ENCODE results near the gene MLST8.

The MLST8 gene

DNA sequence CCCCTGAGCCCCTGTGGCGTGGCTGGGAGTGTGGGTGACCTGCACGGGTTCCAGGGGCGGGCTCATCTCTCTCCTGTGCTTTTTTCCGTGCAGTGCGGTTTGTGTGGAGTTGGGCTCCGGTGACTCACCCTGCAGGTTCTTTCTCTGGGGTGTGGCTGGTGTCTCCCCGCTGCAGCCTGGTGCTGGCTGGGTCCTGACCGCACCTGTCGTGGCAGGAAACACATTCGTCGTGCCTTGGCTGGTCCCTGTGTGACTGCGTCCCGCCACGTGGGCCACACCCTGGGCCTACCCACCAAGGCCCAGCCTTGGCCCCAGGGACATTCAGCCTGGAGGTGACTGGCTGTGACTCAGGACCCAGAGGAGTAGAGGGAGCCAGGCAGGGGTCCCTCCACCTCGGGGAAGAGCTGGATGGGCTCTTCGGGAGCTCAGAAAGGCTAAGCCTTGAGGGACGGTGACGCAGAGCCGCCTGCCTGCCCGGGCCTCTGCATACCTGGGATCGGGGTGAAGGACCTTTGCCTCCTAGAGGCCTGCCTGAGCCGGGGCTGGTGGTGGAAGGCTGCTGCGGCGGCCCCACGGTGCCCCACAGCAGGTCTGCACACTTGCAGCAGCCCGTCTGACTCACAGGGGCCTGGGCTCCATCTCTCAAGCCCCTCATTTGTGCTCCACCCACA lies 41.9 kb upstream of the MLST8 start:
- Histone ChIP-seq H3K9me3 (ENCODE audit: control insufficient read depth in 2 of 2, low read length in 2 of 2) (no peaks in the 10 kb centered on the region), H3K36me3 (ENCODE audit: control insufficient read depth in 2 of 2, insufficient read depth in 2 of 2, low read length in 2 of 2) (peaks cover 18 to 19% of the 10 kb centered on the region in 2 donors), H3K9ac (ENCODE audit: low read length in 2 of 2) (no peak overlapping the region), H3K27me3 (ENCODE audit: control insufficient read depth in 1 of 2, insufficient read depth in 2 of 2, low read length in 2 of 2) (no peaks in the 10 kb centered on the region), H3K4me3 (ENCODE audit: low read length in 2 of 2) (no peak overlapping the region), H3K4me1 (ENCODE audit: control insufficient read depth, insufficient read depth, low read length) (peaks cover 37% of the 10 kb centered on the region), H3K27ac (ENCODE audit: low read length) (no peak overlapping the region)

DNA sequence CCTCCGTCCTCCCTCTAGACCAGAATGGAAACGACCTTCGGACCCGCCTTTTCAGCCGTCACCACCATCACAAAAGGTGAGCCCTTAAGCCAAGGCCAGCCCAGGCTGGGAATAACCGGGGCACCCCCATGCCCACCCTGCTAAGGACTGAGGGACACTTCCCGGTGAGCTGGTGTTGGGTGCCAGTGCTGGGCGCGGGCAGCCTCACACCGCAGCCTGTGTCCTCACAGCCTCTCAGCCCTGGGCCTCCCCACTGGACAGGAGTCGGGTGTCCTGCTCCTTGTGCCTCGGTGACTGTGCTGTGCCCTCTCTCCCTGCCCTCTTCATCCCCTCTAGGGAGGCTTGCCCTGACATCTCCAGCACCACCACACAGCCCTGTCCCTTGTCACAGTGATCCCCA lies 39.4 kb upstream of the MLST8 start:
- H3K4me3 ChIP-seq (ENCODE audit: low read length in 2 of 2): no peak overlapping the region
- H3K9ac ChIP-seq (ENCODE audit: low read length in 2 of 2): no peak overlapping the region
- H3K27me3 ChIP-seq (ENCODE audit: control insufficient read depth in 1 of 2, insufficient read depth in 2 of 2, low read length in 2 of 2): no peaks in the 10 kb centered on the region
- no peak overlapping the region for H3K27ac ChIP-seq (ENCODE audit: low read length)
- no peaks in the 10 kb centered on the region for H3K9me3 ChIP-seq (ENCODE audit: control insufficient read depth in 2 of 2, low read length in 2 of 2)
- peaks cover 20 to 24% of the 10 kb centered on the region in 2 donors for H3K36me3 ChIP-seq (ENCODE audit: control insufficient read depth in 2 of 2, insufficient read depth in 2 of 2, low read length in 2 of 2)
- peaks cover 14% of the 10 kb centered on the region for H3K4me1 ChIP-seq (ENCODE audit: control insufficient read depth, insufficient read depth, low read length)

DNA sequence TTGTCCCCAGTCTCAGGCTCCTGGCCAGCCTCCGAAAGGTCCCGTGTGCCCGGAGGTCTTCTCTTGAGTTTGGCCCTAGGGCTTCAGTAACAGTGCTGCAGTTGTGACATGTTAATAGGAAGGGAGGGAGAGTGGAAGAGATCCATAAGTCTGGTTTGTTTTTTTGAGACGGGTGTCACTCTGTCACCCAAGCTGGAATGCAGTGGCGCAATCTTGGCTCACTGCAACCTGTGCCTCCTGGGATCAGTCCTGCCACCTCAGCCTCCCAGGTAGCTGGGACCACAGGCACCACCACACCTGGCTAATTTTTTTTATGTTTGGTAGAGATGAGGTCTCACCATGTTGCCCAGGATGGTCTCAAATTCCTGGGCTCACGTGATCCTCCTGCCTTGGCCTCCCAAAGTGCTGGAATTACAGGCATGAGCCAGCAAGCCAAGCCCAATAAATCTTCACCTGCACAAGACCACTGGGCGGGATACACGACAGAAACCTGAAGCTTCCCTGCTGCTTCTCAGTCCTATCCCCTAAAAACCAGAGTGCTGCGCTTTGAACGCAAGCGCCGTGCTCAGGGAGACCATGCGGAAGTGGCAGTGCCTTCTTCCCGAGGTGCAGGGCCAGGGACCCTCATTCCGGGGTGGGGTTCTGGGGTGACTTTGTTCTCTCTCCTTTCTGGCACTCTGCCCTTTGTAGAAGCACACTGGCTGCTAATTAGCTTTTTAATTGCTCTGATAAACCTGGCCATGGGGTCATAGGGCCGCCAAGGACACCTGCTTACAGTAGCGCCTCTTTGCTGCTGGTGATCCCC lies 38.8 kb upstream of the MLST8 start:
- no peak overlapping the region for H3K9ac ChIP-seq (ENCODE audit: low read length in 2 of 2)
- no peak overlapping the region for H3K4me3 ChIP-seq (ENCODE audit: low read length in 2 of 2)
- H3K9me3 ChIP-seq (ENCODE audit: control insufficient read depth in 2 of 2, low read length in 2 of 2): no peaks in the 10 kb centered on the region
- H3K27me3 ChIP-seq (ENCODE audit: control insufficient read depth in 1 of 2, insufficient read depth in 2 of 2, low read length in 2 of 2): no peaks in the 10 kb centered on the region
- no peak overlapping the region for H3K27ac ChIP-seq (ENCODE audit: low read length)
- peaks cover 20 to 28% of the 10 kb centered on the region in 2 donors for H3K36me3 ChIP-seq (ENCODE audit: control insufficient read depth in 2 of 2, insufficient read depth in 2 of 2, low read length in 2 of 2)
- peaks cover 9% of the 10 kb centered on the region for H3K4me1 ChIP-seq (ENCODE audit: control insufficient read depth, insufficient read depth, low read length)

DNA sequence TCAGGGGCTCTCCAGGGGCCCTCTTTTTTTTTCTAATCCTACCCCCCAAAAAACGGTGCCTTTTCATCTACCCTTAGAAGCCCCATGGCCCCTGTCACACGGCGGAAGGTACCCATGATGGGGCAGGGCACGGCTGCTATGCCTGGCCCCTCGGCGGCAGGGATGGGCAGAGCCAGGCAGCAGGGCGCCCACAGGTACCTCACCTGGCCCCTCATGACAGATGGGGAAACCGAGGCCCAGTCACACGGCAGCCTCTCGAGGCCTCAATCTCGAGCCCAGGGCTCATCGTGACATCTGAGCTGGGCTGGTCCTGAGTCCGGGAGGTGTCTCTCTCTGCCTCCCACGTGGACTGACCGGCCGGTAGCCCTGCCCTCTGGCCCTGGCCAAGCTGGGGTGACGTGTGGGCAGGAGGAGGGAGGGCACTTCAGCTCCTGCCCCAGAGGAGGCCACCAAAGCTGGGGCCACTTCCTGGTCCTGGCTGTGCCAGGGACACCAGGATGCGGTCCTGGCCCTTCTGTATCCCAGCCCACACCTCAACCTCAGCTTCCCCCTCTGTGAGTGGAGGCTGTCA lies 38.1 kb upstream of the MLST8 start:
- H3K36me3 ChIP-seq (ENCODE audit: control insufficient read depth in 2 of 2, insufficient read depth in 2 of 2, low read length in 2 of 2): peaks cover 20 to 28% of the 10 kb centered on the region in 2 donors
- H3K27me3 ChIP-seq (ENCODE audit: control insufficient read depth in 1 of 2, insufficient read depth in 2 of 2, low read length in 2 of 2): no peaks in the 10 kb centered on the region
- H3K9ac ChIP-seq (ENCODE audit: low read length in 2 of 2): no peak overlapping the region
- H3K27ac ChIP-seq (ENCODE audit: low read length): no peak overlapping the region
- no peak overlapping the region for H3K4me3 ChIP-seq (ENCODE audit: low read length in 2 of 2)
- no peaks in the 10 kb centered on the region for H3K9me3 ChIP-seq (ENCODE audit: control insufficient read depth in 2 of 2, low read length in 2 of 2)
- peaks cover 4% of the 10 kb centered on the region for H3K4me1 ChIP-seq (ENCODE audit: control insufficient read depth, insufficient read depth, low read length)

DNA sequence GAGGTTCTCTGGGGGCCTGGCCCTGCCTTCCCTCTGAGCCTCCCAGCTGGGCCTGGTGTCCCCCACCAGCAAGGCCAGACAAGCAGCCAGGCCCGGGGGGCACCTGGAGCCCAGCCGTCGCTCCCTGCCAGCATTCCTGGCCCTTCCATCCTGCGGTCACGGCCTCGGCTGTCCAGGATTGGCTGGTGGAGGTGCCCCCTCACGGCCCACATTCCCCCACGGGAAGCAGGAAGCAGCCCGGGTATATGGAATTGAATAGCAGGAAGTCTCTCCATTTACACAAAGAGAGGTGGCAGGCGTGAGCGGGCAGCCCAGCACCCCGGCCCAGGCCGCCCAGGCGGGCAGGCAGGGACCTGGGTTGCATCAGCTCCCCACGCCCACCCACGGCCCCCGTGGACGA lies 35.2 kb upstream of the MLST8 start:
- H3K36me3 ChIP-seq (ENCODE audit: control insufficient read depth in 2 of 2, insufficient read depth in 2 of 2, low read length in 2 of 2): peaks cover 31 to 45% of the 10 kb centered on the region in 2 donors
- no peak overlapping the region for H3K9ac ChIP-seq (ENCODE audit: low read length in 2 of 2)
- H3K4me1 ChIP-seq (ENCODE audit: control insufficient read depth, insufficient read depth, low read length): no peaks in the 10 kb centered on the region
- H3K27me3 ChIP-seq (ENCODE audit: control insufficient read depth in 1 of 2, insufficient read depth in 2 of 2, low read length in 2 of 2): no peaks in the 10 kb centered on the region
- H3K4me3 ChIP-seq (ENCODE audit: low read length in 2 of 2): peak overlapping the region in 1 of 2 donors; percentile 44
- no peaks in the 10 kb centered on the region for H3K9me3 ChIP-seq (ENCODE audit: control insufficient read depth in 2 of 2, low read length in 2 of 2)
- H3K27ac ChIP-seq (ENCODE audit: low read length): peak overlapping the region; percentile 18

DNA sequence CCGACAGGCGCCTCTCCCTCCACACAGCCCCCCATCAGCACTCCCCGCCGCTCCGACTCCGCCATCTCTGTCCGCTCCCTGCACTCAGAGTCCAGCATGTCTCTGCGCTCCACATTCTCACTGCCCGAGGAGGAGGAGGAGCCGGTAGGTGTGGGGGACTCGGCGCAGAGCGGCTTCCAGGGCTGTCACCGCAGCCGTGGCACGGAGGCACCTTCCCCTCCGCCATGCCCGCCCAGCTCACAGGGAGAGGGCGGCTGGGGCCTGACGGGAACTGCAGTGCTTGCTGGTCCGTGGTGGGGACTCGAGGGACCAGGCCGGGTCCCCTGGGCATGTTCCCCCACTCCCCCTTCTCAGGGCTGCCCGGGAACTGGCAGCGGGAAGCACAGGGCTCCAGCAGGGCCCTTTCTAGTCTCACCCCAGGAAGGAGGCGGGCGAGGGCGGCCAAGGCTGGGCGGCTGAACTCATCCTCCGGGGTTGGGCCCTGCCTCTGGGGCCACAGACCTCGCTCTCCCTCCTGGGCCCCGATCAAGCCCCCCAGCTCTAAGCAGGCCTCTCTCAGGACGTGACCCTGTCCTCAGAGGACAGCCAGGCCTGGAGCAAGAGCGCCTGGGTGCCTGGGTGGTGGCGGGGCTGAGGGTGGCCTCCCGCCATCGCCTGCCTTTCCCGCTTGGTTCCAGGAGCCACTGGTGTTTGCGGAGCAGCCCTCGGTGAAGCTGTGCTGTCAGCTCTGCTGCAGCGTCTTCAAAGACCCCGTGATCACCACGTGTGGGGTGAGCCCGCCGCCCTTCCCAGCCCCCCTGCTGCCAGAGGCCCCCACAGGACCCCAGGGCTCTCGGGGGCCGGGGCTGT lies 34.4 kb upstream of the MLST8 start:
- H3K9ac ChIP-seq (ENCODE audit: low read length in 2 of 2): no peak overlapping the region
- H3K27ac ChIP-seq (ENCODE audit: low read length): no peak overlapping the region
- H3K9me3 ChIP-seq (ENCODE audit: control insufficient read depth in 2 of 2, low read length in 2 of 2): no peaks in the 10 kb centered on the region
- no peaks in the 10 kb centered on the region for H3K4me1 ChIP-seq (ENCODE audit: control insufficient read depth, insufficient read depth, low read length)
- H3K27me3 ChIP-seq (ENCODE audit: control insufficient read depth in 1 of 2, insufficient read depth in 2 of 2, low read length in 2 of 2): no peaks in the 10 kb centered on the region
- peak overlapping the region in 1 of 2 donors; percentile 44 for H3K4me3 ChIP-seq (ENCODE audit: low read length in 2 of 2)
- peaks cover 38 to 49% of the 10 kb centered on the region in 2 donors for H3K36me3 ChIP-seq (ENCODE audit: control insufficient read depth in 2 of 2, insufficient read depth in 2 of 2, low read length in 2 of 2)

DNA sequence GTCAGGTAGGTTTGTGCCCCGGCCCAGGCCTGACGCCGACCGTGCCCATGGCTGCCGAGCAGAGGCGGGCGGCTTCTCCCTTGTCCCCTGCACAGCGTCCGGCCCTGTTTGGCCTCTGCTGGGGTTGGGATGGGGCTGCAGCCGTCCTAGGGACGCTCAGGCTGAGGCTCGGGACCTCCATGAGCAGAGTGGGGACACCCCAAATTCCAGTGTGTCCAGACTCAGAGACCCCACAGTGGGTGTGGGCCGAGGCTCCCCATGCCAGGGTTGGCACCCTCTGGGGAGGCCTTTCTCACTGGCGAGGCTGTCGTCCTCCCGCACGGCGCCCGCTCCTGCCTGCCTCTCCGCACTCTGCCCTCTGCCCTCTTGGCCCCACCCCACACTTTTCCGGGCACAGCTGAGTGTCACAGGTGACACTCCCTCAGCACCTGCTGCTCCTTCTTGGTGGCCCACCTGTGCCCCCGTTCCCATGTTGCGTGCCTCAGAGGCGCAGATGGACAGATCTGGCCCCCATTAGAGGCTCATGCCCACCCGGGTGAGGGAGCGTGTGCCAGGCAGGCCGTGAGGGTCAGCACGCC lies 33.6 kb upstream of the MLST8 start:
- H3K4me3 ChIP-seq (ENCODE audit: low read length in 2 of 2): no peak overlapping the region

GRCh38 chr16:2172688-2173335 lies 32.4 kb upstream of the MLST8 start:
- no peaks in the 10 kb centered on the region for H3K27me3 ChIP-seq (ENCODE audit: control insufficient read depth in 1 of 2, insufficient read depth in 2 of 2, low read length in 2 of 2)
- H3K36me3 ChIP-seq (ENCODE audit: control insufficient read depth in 2 of 2, insufficient read depth in 2 of 2, low read length in 2 of 2): peaks cover 30 to 48% of the 10 kb centered on the region in 2 donors
- no peaks in the 10 kb centered on the region for H3K4me1 ChIP-seq (ENCODE audit: control insufficient read depth, insufficient read depth, low read length)
- H3K4me3 ChIP-seq (ENCODE audit: low read length in 2 of 2): no peak overlapping the region
- no peaks in the 10 kb centered on the region for H3K9me3 ChIP-seq (ENCODE audit: control insufficient read depth in 2 of 2, low read length in 2 of 2)
- H3K9ac ChIP-seq (ENCODE audit: low read length in 2 of 2): no peak overlapping the region
- no peak overlapping the region for H3K27ac ChIP-seq (ENCODE audit: low read length)

More for the DNA sequence above, 33.6 kb upstream of the MLST8 start:
- Histone ChIP-seq H3K27me3 (ENCODE audit: control insufficient read depth in 1 of 2, insufficient read depth in 2 of 2, low read length in 2 of 2) (no peaks in the 10 kb centered on the region), H3K9ac (ENCODE audit: low read length in 2 of 2) (no peak overlapping the region), H3K36me3 (ENCODE audit: control insufficient read depth in 2 of 2, insufficient read depth in 2 of 2, low read length in 2 of 2) (peaks cover 37 to 51% of the 10 kb centered on the region in 2 donors), H3K27ac (ENCODE audit: low read length) (no peak overlapping the region), H3K9me3 (ENCODE audit: control insufficient read depth in 2 of 2, low read length in 2 of 2) (no peaks in the 10 kb centered on the region), H3K4me1 (ENCODE audit: control insufficient read depth, insufficient read depth, low read length) (no peaks in the 10 kb centered on the region)

- Histone ChIP-seq H3K9me3 (ENCODE audit: control insufficient read depth in 2 of 2, low read length in 2 of 2) (no peaks in the 10 kb centered on the region), H3K4me3 (ENCODE audit: low read length in 2 of 2) (no peak overlapping the region), H3K4me1 (ENCODE audit: control insufficient read depth, insufficient read depth, low read length) (no peaks in the 10 kb centered on the region), H3K9ac (ENCODE audit: low read length in 2 of 2) (no peak overlapping the region), H3K27me3 (ENCODE audit: control insufficient read depth in 1 of 2, insufficient read depth in 2 of 2, low read length in 2 of 2) (peaks cover 0 to 3% of the 10 kb centered on the region in 2 donors), H3K36me3 (ENCODE audit: control insufficient read depth in 2 of 2, insufficient read depth in 2 of 2, low read length in 2 of 2) (peaks cover 25 to 42% of the 10 kb centered on the region in 2 donors), H3K27ac (ENCODE audit: low read length) (no peak overlapping the region)
These were observed 31.9 kb upstream of the MLST8 start for GRCh38 chr16:2173366-2173765.

GRCh38 chr16:2173916-2174315 lies 31.3 kb upstream of the MLST8 start:
- peaks cover 24 to 39% of the 10 kb centered on the region in 2 donors for H3K36me3 ChIP-seq (ENCODE audit: control insufficient read depth in 2 of 2, insufficient read depth in 2 of 2, low read length in 2 of 2)
- no peak overlapping the region for H3K4me3 ChIP-seq (ENCODE audit: low read length in 2 of 2)
- peaks cover 0 to 4% of the 10 kb centered on the region in 2 donors for H3K27me3 ChIP-seq (ENCODE audit: control insufficient read depth in 1 of 2, insufficient read depth in 2 of 2, low read length in 2 of 2)
- no peak overlapping the region for H3K27ac ChIP-seq (ENCODE audit: low read length)
- no peaks in the 10 kb centered on the region for H3K4me1 ChIP-seq (ENCODE audit: control insufficient read depth, insufficient read depth, low read length)
- H3K9ac ChIP-seq (ENCODE audit: low read length in 2 of 2): no peak overlapping the region
- H3K9me3 ChIP-seq (ENCODE audit: control insufficient read depth in 2 of 2, low read length in 2 of 2): no peaks in the 10 kb centered on the region
